Muscle layer of colon (tissue), 2 donors: ENCODE data around the gene NECTIN4.
"Not testable (repeated sequence)": the region's sequence is repeated elsewhere in the genome, so short reads cannot be mapped to it uniquely, and the experiment has no call there.

Experiments
- H3K27ac ChIP-seq: one replicate; pipeline ENCODE4 v1.7.0; 2013; ENCODE audit warnings: low read depth, mild to moderate bottlenecking, low read length, moderate library complexity
- H3K27me3 ChIP-seq, 2 donors: one replicate each; pipeline ENCODE4 v1.7.0; 2013; ENCODE audit warnings: low read length in 2 of 2, mild to moderate bottlenecking in 2 of 2; ENCODE audit not compliant: insufficient read depth in 2 of 2, control insufficient read depth in 1 of 2
- H3K36me3 ChIP-seq: one replicate; pipeline ENCODE4 v1.7.0; 2013; ENCODE audit warnings: mild to moderate bottlenecking, low read length; ENCODE audit not compliant: insufficient read depth
- H3K4me1 ChIP-seq: one replicate; pipeline ENCODE4 v1.7.0; 2013; ENCODE audit warnings: mild to moderate bottlenecking, low read length; ENCODE audit not compliant: insufficient read depth
- H3K4me3 ChIP-seq, 2 donors: one replicate each; pipeline ENCODE4 v1.7.0; 2013; ENCODE audit warnings: low read length in 2 of 2, low read depth in 1 of 2, mild to moderate bottlenecking in 1 of 2, moderate library complexity in 1 of 2
- H3K9ac ChIP-seq: one replicate; pipeline ENCODE4 v1.7.0; 2013; ENCODE audit warnings: low read length
- H3K9me3 ChIP-seq: one replicate; pipeline ENCODE4 v1.7.0; 2013; ENCODE audit warnings: mild to moderate bottlenecking, low read length
- donor health status: abdominal sarcoma.
- donor health status: Adenocarcinoma of cecum.

The NECTIN4 gene

DNA sequence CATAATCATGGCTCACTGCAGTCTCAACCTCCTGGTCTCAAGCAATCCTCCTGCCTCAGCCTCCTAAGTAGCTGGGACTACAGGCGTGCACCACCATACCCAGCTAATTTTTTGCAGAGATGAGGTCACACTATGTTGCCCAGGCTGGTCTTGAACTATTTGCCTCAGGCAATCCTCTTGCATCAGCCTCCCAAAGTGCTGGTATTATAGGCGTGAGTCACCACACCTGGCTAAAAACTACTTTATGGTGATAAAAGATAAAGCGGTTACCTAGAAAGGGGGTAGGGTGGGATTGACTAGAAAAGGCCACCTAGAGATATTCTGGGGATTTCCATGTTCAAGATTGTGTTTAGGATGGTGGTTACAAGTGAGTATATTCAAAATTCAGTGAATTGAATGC is 55.6 kb downstream of the NECTIN4 start:
- peaks cover 7% of the 10 kb centered on the region for H3K4me1 ChIP-seq
- no peak overlapping the region for H3K9ac ChIP-seq
- no peaks in the 10 kb centered on the region for H3K27me3 ChIP-seq
- no peaks in the 10 kb centered on the region for H3K9me3 ChIP-seq
- H3K36me3 ChIP-seq, result no peaks in the 10 kb centered on the region
- H3K4me3 ChIP-seq, result no peak overlapping the region
- H3K27ac ChIP-seq, result no peak overlapping the region

DNA sequence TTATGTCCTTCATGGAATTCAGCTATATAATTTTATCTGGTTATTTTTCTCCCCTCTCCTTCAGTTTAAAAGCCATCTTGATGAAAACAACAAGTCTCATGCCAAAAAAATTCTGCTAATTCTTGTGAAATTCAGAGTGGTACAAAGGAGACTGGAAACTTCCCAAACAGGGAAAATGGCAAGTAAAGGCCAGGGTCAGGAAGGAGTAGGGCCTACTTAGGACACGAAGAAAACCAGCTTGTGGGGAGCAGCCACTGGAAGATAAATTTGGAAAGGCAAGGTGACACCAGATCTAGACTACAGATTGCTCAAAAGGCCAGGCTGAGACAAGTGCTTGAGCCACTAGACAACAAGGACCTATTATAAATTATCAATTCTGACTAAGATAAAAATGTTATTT is 56.9 kb downstream of the NECTIN4 start:
- Histone ChIP-seq H3K4me1 (no peaks in the 10 kb centered on the region), H3K9me3 (no peaks in the 10 kb centered on the region), H3K4me3 (no peak overlapping the region), H3K9ac (no peak overlapping the region), H3K36me3 (no peaks in the 10 kb centered on the region), H3K27ac (no peak overlapping the region), H3K27me3 (no peaks in the 10 kb centered on the region)

- Histone ChIP-seq H3K27me3 (no peaks in the 10 kb centered on the region), H3K9ac (no peak overlapping the region), H3K27ac (no peak overlapping the region), H3K36me3 (no peaks in the 10 kb centered on the region), H3K9me3 (no peaks in the 10 kb centered on the region), H3K4me3 (no peak overlapping the region), H3K4me1 (no peaks in the 10 kb centered on the region)
Measured at GRCh38 chr1:161031874-161032273, 57.5 kb downstream of the NECTIN4 start.

DNA sequence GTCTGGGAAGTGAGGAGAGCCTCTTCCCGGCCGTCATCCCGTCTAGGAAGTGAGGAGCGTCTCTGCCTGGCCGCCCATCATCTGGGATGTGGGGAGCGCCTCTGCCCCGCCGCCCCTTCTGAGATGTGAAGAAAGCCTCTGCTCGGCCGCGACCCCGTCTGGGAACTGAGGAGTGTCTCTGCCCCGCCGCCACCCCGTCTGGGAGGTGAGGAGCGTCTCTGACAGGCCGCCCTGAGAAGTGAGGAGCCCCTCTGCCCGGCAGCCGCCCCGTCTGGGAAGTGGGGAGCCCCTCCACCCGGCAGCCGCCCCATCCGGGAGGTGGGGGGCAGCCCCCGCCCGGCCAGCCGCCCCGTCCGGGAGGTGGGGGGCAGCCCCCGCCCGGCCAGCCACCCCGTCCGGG is 59.9 kb downstream of the NECTIN4 start:
- H3K4me1 ChIP-seq, H3K9ac ChIP-seq, H3K27me3 ChIP-seq, H3K36me3 ChIP-seq, H3K27ac ChIP-seq, H3K4me3 ChIP-seq, H3K9me3 ChIP-seq: not testable (repeated sequence)

GRCh38 chr1:161026954-161027353 is 62.4 kb downstream of the NECTIN4 start:
- H3K27ac ChIP-seq, H3K36me3 ChIP-seq, H3K9ac ChIP-seq, H3K4me1 ChIP-seq, H3K4me3 ChIP-seq, H3K27me3 ChIP-seq, H3K9me3 ChIP-seq: not testable (repeated sequence)

- not testable (repeated sequence) for H3K36me3 ChIP-seq, H3K27ac ChIP-seq, H3K4me1 ChIP-seq, H3K9ac ChIP-seq, H3K9me3 ChIP-seq, H3K4me3 ChIP-seq
- H3K27me3 ChIP-seq, result peaks cover 0 to 23% of the 10 kb centered on the region in 2 donors
Measured at GRCh38 chr1:161022432-161022831, 66.9 kb downstream of the NECTIN4 start.

- no peak overlapping the region for H3K4me3 ChIP-seq
- H3K9ac ChIP-seq, result no peak overlapping the region
- no peaks in the 10 kb centered on the region for H3K9me3 ChIP-seq
- H3K36me3 ChIP-seq, result no peaks in the 10 kb centered on the region
- no peak overlapping the region for H3K27ac ChIP-seq
- H3K27me3 ChIP-seq, result peaks cover 0 to 23% of the 10 kb centered on the region in 2 donors
- H3K4me1 ChIP-seq, result no peaks in the 10 kb centered on the region
Measured at GRCh38 chr1:161021970-161022353, 67.4 kb downstream of the NECTIN4 start.

GRCh38 chr1:161021165-161021969 is 68.0 kb downstream of the NECTIN4 start:
- Histone ChIP-seq H3K27me3 (peaks cover 0 to 23% of the 10 kb centered on the region in 2 donors), H3K36me3 (no peaks in the 10 kb centered on the region), H3K9ac (no peak overlapping the region), H3K4me1 (no peaks in the 10 kb centered on the region), H3K4me3 (peak overlapping the region; percentile 32 to 58), H3K27ac (no peak overlapping the region), H3K9me3 (no peaks in the 10 kb centered on the region)
